Spleen (tissue), 11 donors: ENCODE data around the gene DOCK2. TPM values are rescaled to one million over a fixed set of nuclear protein-coding genes. Genes with fewer than 3 reads are reported as not detected.
"Not testable (repeated sequence)": the region's sequence is repeated elsewhere in the genome, so short reads cannot be mapped to it uniquely, and the experiment has no call there.

Experiments
- DNase-seq: peaks from one replicate; pipeline ENCODE4 v3.0.0-alpha.2; 2020
- H3K27ac ChIP-seq, 8 donors: fragments of 200-600 bp; sonication (generic) in 7 of 8; 1 replicate in 4 of 8; 2 replicates in 4 of 8; pipeline versions ENCODE4 v1.5.0 to v1.8.0; 2016 to 2021; ENCODE audit warnings: inconsistent platforms in 4 of 8, mild to moderate bottlenecking in 4 of 8, moderate library complexity in 1 of 8
- H3K27me3 ChIP-seq, 7 donors: fragments of 200-600 bp; sonication (generic) in 6 of 7; replicated peaks in 1 of 7; 1 replicate in 4 of 7; 2 replicates in 3 of 7; pipeline versions ENCODE4 v1.5.0 to v1.8.0; 2016 to 2021; ENCODE audit warnings: inconsistent platforms in 3 of 7, mild to moderate bottlenecking in 1 of 7
- H3K36me3 ChIP-seq, 6 donors: fragments of 200-600 bp; sonication (generic) in 5 of 6; 1 replicate in 4 of 6; 2 replicates in 2 of 6; pipeline versions ENCODE4 v1.5.0 to v1.8.0; 2016 to 2021; ENCODE audit warnings: inconsistent platforms in 2 of 6
- H3K4me1 ChIP-seq, 6 donors: fragments of 200-600 bp; sonication (generic) in 5 of 6; 1 replicate in 3 of 6; 2 replicates in 3 of 6; pipeline versions ENCODE4 v1.5.0 to v1.8.0; 2016 to 2021; ENCODE audit warnings: inconsistent platforms in 3 of 6
- H3K4me3 ChIP-seq, 8 donors: fragments of 200-600 bp; sonication (generic) in 7 of 8; 1 replicate in 4 of 8; 2 replicates in 4 of 8; pipeline versions ENCODE4 v1.5.0 to v1.8.0; 2016 to 2021; ENCODE audit warnings: inconsistent platforms in 4 of 8, mild to moderate bottlenecking in 4 of 8, moderate library complexity in 2 of 8
- H3K9me3 ChIP-seq, 8 donors: fragments of 200-600 bp; sonication (generic) in 7 of 8; 1 replicate in 4 of 8; 2 replicates in 4 of 8; pipeline versions ENCODE4 v1.5.0 to v1.8.0; 2016 to 2021; ENCODE audit warnings: inconsistent platforms in 4 of 8
- POLR2A ChIP-seq, 3 donors: fragments of 450-650 bp; IDR thresholded peaks; one replicate each; pipeline ENCODE4 v1.5.1; 2017; ENCODE audit warnings: antibody characterized with exemption in 3 of 3, mild to moderate bottlenecking in 1 of 3
- POLR2AphosphoS5 ChIP-seq, 3 donors: sonication (generic); formaldehyde crosslinking; IDR thresholded peaks; one replicate each; pipeline ENCODE4 v1.5.1; 2017; ENCODE audit warnings: antibody characterized with exemption in 3 of 3
- WGBS, 5 donors: extraction: QIAGEN DNeasy Blood & Tissue Kit in 3 of 5; methylation state at CpG; one replicate each; pipeline versions ENCODE4 v1.1.5 to v1.1.7; 2013 to 2018; 5-methylcytosine and 5-hydroxymethylcytosine counted together
- intact Hi-C: fragments of 100-400 bp; cut with DNase I; formaldehyde crosslinking; loops from one replicate; pipeline ENCODE4 v1.15.0; 2023; ENCODE audit warnings: low total_unique reads
- polyA plus RNA-seq, 3 donors: library from polyadenylated mRNA; stranded (reverse); fragments of 200-250 nt; gene quantifications; one replicate each; pipeline ENCODE4 v1.2.1, GENCODE V29; 2013
- total RNA-seq, 7 donors: library from RNA; depleted of rRNA in 3 of 7; stranded (reverse); fragments of >200 nt in 3 of 7; fragmentation: NEBNext Ultra II Directional in 4 of 7; extraction: Animal tissue kit (Norgen Biotek cat#: 25700) in 4 of 7; gene quantifications; one replicate each; pipeline versions ENCODE4 v1.1.0 to v1.2.1, GENCODE V29; 2016 to 2021
- TF ChIP-seq, protein P1 (sequence below), 11 experiments: fragments of 200-600 bp in 7 of 11; fragments of 450-650 bp in 4 of 11; sonication (generic) in 4 of 11; IDR thresholded peaks in 8 of 11; conservative IDR thresholded peaks in 3 of 11; 1 replicate in 7 of 11; 2 replicates in 4 of 11; pipeline versions ENCODE4 v1.4.0 to v1.8.0; 2016 to 2021; ENCODE audit warnings: antibody characterized with exemption in 11 of 11, inconsistent platforms in 4 of 11, mild to moderate bottlenecking in 1 of 11
- donor health status: healthy with polysubstance abuse.
- donor health status: DM: no; HTN: no; CAD: no; lungs with moderate emphysema.
- donor health status: DM: no; HTN: no; CAD: no.
- donor health status: Bipolar disorder and iron deficiency.
- donor health status: healthy.
- donor health status: DM: no; HTN: no; CAD: no.
- donor health status: DM: yes; HTN: yes; CAD: no.

Gene DOCK2
- total and polyA plus RNA-seq, 10 donors: 30.6 to 321 (median 198) TPM

DNA sequence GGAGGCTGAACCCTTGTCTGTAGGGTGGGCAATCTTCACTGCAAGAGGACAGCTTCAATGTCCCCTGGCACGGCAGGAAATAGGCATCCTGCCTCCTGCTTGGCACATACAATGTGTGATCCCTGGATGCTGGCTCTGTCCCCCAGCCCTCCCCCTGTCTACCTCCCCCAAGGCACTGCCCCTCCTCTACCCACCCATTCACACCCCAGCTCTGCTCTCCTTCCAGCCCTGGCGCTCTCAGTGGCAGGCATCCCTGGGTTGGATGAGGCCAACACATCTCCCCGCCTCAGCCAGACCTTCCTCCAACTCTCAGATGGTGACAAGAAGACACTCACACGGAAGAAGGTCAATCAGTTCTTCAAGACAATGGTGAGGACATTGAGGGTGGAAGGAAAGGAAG is 444.5 kb downstream of the DOCK2 start:
- Histone ChIP-seq H3K9me3 (no peaks in the 10 kb centered on the region), H3K27me3 (no peaks in the 10 kb centered on the region), H3K27ac (no peak overlapping the region), H3K4me3 (no peak overlapping the region), H3K4me1 (no peaks in the 10 kb centered on the region), H3K36me3 (peaks cover 0 to 100% (median 84%) of the 10 kb centered on the region in 6 donors)
- TF ChIP-seq POLR2AphosphoS5 (IDR thresholded peaks at IDR 0.05) (no peak), POLR2A (IDR thresholded peaks at IDR 0.05) (no peak)
- TF ChIP-seq, protein P1, sequence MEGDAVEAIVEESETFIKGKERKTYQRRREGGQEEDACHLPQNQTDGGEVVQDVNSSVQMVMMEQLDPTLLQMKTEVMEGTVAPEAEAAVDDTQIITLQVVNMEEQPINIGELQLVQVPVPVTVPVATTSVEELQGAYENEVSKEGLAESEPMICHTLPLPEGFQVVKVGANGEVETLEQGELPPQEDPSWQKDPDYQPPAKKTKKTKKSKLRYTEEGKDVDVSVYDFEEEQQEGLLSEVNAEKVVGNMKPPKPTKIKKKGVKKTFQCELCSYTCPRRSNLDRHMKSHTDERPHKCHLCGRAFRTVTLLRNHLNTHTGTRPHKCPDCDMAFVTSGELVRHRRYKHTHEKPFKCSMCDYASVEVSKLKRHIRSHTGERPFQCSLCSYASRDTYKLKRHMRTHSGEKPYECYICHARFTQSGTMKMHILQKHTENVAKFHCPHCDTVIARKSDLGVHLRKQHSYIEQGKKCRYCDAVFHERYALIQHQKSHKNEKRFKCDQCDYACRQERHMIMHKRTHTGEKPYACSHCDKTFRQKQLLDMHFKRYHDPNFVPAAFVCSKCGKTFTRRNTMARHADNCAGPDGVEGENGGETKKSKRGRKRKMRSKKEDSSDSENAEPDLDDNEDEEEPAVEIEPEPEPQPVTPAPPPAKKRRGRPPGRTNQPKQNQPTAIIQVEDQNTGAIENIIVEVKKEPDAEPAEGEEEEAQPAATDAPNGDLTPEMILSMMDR (IDR thresholded peaks at IDR 0.05 in 8 of 11, conservative IDR thresholded peaks at IDR 0.05 in 3 of 11): no peak
- intact Hi-C loops: no loop called here
- no peak for DNase-seq
- WGBS, 5 donors: 91 to 96% (median 93%) methylated on average over 4 of the region's 4 CpGs

DNA sequence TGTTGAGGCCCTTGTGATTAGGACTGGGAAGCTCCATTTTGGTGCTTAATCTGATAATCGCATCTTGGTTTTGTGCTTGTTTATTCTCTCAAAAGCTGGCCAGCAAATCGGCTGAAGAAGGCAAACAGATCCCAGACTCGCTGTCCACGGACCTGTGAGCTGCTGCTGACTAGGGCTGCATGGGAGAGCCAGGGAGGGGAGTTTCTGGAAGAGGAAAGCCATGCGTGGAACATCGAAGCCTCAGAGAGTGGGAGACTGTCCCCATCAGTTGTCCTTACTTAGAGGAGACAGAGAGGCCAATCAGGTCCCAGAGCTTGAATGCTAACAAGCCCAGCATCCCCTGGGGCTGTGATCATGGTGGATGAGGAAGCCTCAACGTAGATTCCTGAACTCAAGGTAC is 445.6 kb downstream of the DOCK2 start:
- no peaks in the 10 kb centered on the region for H3K27me3 ChIP-seq
- DNase-seq: no peak
- intact Hi-C loops: no loop called here
- H3K4me3 ChIP-seq: no peak overlapping the region
- H3K36me3 ChIP-seq: peaks cover 0 to 100% (median 74%) of the 10 kb centered on the region in 6 donors
- H3K4me1 ChIP-seq: no peaks in the 10 kb centered on the region
- 87 to 98% (median 95%) methylated on average over 7 of the region's 7 CpGs for WGBS, 5 donors
- no peak overlapping the region for H3K27ac ChIP-seq
- TF ChIP-seq POLR2A (IDR thresholded peaks at IDR 0.05) (no peak), POLR2AphosphoS5 (IDR thresholded peaks at IDR 0.05) (no peak)
- TF ChIP-seq, protein P1 (IDR thresholded peaks at IDR 0.05 in 8 of 11, conservative IDR thresholded peaks at IDR 0.05 in 3 of 11): no peak
- H3K9me3 ChIP-seq: no peaks in the 10 kb centered on the region

DNA sequence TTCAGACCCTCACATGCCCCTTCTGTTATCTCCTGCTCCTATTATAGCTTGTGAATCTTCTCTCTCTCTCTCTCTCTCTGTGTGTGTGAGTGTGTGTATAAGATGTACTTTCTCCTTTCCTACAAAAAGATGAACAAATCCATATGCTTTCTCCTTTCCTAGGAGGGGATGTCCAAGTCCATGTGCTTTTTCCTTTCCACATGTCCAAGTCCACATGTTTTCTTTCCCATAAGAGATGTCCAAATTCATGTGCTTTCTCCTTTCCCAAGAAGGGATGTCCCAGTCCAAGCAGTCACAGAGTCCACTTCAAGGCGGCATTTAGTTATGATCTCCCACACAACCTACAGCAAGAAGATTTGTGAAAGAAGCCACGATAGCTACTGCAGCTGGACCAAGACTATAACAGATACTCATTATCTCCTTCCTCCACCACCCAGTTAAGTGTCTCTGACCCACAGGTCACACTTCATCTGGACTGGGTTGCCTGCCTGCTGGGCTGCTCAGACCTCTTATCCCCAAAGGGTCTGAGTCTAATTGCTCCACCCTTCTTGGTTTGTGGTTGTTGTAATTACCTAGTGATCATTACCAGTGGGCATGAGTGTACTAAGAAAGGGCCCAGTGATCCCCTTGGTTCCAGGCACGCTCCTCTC is 450.2 kb downstream of the DOCK2 start:
- Histone ChIP-seq H3K27ac (no peak overlapping the region), H3K27me3 (no peaks in the 10 kb centered on the region), H3K4me1 (no peaks in the 10 kb centered on the region), H3K9me3 (no peaks in the 10 kb centered on the region), H3K4me3 (no peak overlapping the region), H3K36me3 (peaks cover 0 to 57% (median 29%) of the 10 kb centered on the region in 6 donors)
- no peak for DNase-seq
- intact Hi-C loops: no loop called here
- TF ChIP-seq POLR2A (IDR thresholded peaks at IDR 0.05) (no peak), POLR2AphosphoS5 (IDR thresholded peaks at IDR 0.05) (no peak)
- TF ChIP-seq, protein P1 (IDR thresholded peaks at IDR 0.05 in 8 of 11, conservative IDR thresholded peaks at IDR 0.05 in 3 of 11): no peak
- WGBS, 5 donors: 83 to 93% (median 92%) methylated on average over 3 of the region's 3 CpGs

DNA sequence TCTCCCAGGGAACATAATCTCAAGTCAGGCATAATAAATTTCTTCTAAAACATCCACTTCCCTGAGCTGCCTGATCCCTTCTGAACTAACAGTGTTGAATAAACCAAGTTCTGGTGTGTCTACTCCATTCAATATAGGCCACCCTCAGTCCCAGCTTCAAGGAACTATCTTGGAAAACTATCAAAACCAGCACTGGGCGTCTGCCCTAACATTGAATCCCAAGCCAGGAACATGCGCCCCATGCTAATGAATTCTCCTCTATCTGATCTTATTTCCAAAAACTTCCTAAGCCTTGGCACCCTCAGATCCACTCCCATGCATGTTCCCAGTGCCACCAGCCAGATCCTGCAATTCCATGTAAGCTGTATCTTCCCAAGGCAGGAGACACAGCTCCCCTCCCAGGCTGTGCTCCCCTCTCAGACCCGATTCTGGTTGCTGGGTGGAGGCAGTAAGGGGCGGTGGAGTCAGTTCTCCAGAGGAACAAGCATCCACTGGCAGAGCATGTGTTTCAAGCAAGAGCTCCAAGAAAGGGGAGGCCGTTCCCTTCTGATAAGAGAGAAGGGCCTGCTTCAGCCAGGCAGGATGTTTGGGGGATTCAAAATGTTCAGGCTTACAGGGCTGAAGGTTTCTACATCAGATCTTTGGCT is 455.5 kb downstream of the DOCK2 start:
- 58 to 83% (median 71%) methylated on average over 5 of the region's 5 CpGs for WGBS, 5 donors
- H3K4me1 ChIP-seq: peaks cover 8 to 28% (median 21%) of the 10 kb centered on the region in 6 donors
- no peaks in the 10 kb centered on the region for H3K9me3 ChIP-seq
- no peak overlapping the region for H3K27ac ChIP-seq
- H3K4me3 ChIP-seq: no peak overlapping the region
- TF ChIP-seq, protein P1 (IDR thresholded peaks at IDR 0.05 in 8 of 11, conservative IDR thresholded peaks at IDR 0.05 in 3 of 11): no peak
- TF ChIP-seq POLR2A (IDR thresholded peaks at IDR 0.05) (no peak), POLR2AphosphoS5 (IDR thresholded peaks at IDR 0.05) (no peak)
- no peak for DNase-seq
- no peaks in the 10 kb centered on the region for H3K27me3 ChIP-seq
- intact Hi-C loops: no loop called here
- H3K36me3 ChIP-seq: peaks cover 0 to 4% (median 0%) of the 10 kb centered on the region in 6 donors

DNA sequence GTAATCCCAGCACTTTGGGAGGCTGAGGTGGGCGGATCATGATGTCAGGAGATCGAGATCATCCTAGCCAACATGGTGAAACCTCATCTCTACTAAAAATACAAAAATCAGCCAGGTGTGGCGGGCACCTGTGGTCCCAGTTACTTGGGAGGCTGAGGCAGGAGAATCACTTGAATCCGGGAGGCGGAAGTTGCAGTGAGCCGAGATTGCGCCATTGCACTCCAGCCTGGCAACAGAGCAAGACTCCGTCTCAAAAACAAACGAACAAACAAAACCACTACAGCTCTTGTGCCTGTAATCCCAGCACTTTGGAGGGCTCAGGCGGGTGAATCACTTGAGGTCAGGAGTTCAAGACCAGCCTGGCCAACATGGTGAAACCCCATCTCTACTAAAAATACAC is 457.3 kb downstream of the DOCK2 start:
- not testable (repeated sequence) for DNase-seq, H3K4me3 ChIP-seq
- 85 to 92% (median 88%) methylated on average over 10 of the region's 10 CpGs for WGBS, 5 donors

More for the DNA sequence above, 457.3 kb downstream of the DOCK2 start:
- H3K27ac ChIP-seq, H3K36me3 ChIP-seq, H3K27me3 ChIP-seq, H3K9me3 ChIP-seq, intact Hi-C loops: not testable (repeated sequence)
- H3K4me1 ChIP-seq: peaks cover 8 to 39% (median 27%) of the 10 kb centered on the region in 6 donors
